Measurements from ENCODE around the gene CEP57. TPM values are rescaled to one million over a fixed set of nuclear protein-coding genes. Genes with fewer than 3 reads are reported as not detected.

Gene CEP57
- total RNA-seq, 1 experiment from 2014 or later = 125 TPM

GRCh38 chr11:95760941-95761340, 29.4 kb upstream of the CEP57 start:
- CTCF ChIA-PET = interaction anchor here (0.8 to 1.5 kb wide), 2 partner anchors 606 to 694 kb away, joined by 3 to 4 read pairs; no protein-coding TSS in a partner anchor
- intact Hi-C loops (cut with micrococcal nuclease; ENCODE audit: unreplicated experiment) = loop anchor here (10.0 kb wide), 1 partner anchor 476 kb away; no protein-coding TSS in a partner anchor
- Mint-ChIP-seq H3K4me1 (ENCODE audit: low read depth, unreplicated experiment) (no peaks in the 10 kb centered on the region), H3K27me3 (ENCODE audit: insufficient read depth, unreplicated experiment) (peaks cover 12% of the 10 kb centered on the region), H3K4me3 (ENCODE audit: unreplicated experiment) (no peak overlapping the region), H3K27ac (ENCODE audit: unreplicated experiment) (no peak overlapping the region), H3K9me3 (ENCODE audit: unreplicated experiment) (peaks cover 10% of the 10 kb centered on the region), H3K36me3 (ENCODE audit: insufficient read depth, unreplicated experiment) (no peaks in the 10 kb centered on the region)
- Histone ChIP-seq H3K4me3 (ENCODE audit: low read depth, low read length) (no peak overlapping the region), H3K4me1 (no peaks in the 10 kb centered on the region), H3K9me3 (no peaks in the 10 kb centered on the region), H3K36me3 (ENCODE audit: control insufficient read depth, insufficient read depth, low read length) (no peaks in the 10 kb centered on the region), H3K27me3 (replicated peaks; ENCODE audit: control insufficient read depth, insufficient read depth, low read length) (no peaks in the 10 kb centered on the region)
- no peak for DNase-seq
- TF ChIP-seq, protein P1, sequence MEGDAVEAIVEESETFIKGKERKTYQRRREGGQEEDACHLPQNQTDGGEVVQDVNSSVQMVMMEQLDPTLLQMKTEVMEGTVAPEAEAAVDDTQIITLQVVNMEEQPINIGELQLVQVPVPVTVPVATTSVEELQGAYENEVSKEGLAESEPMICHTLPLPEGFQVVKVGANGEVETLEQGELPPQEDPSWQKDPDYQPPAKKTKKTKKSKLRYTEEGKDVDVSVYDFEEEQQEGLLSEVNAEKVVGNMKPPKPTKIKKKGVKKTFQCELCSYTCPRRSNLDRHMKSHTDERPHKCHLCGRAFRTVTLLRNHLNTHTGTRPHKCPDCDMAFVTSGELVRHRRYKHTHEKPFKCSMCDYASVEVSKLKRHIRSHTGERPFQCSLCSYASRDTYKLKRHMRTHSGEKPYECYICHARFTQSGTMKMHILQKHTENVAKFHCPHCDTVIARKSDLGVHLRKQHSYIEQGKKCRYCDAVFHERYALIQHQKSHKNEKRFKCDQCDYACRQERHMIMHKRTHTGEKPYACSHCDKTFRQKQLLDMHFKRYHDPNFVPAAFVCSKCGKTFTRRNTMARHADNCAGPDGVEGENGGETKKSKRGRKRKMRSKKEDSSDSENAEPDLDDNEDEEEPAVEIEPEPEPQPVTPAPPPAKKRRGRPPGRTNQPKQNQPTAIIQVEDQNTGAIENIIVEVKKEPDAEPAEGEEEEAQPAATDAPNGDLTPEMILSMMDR (IDR thresholded peaks at IDR 0.05; ENCODE audit: insufficient read depth in 1 of 2, low read depth in 1 of 2, low read length in 1 of 2, severe bottlenecking in 1 of 2, unreplicated experiment in 1 of 2) = no peak
- POLR2A ChIA-PET = interaction anchor here (0.5 kb wide), 1 partner anchor 68 kb away, joined by 3 read pairs; no protein-coding TSS in a partner anchor
- no TSS peak for BruUV-seq (replicated peaks)

DNA sequence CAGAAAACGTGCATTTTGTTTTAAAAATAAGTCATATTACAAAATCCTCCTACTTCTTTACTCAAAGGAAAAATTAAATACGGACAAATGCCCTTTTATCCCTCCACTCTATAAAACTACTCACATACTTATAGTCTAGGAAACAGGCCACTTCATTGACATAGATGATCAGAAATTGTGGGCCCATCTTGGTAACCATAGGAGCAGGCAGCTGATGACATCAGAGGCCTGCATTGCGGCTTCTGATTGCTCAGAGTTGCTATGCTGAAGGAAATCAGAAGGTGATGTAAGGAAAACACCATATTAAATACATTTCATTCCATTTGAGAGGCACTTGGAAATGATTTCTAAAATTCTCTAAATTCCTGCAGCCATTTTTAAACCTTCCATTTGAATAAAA, 27.8 kb upstream of the CEP57 start:
- Mint-ChIP-seq H3K27me3 (ENCODE audit: insufficient read depth, unreplicated experiment) (peaks cover 12% of the 10 kb centered on the region), H3K36me3 (ENCODE audit: insufficient read depth, unreplicated experiment) (no peaks in the 10 kb centered on the region), H3K4me3 (ENCODE audit: unreplicated experiment) (no peak overlapping the region), H3K9me3 (ENCODE audit: unreplicated experiment) (peaks cover 10% of the 10 kb centered on the region), H3K27ac (ENCODE audit: unreplicated experiment) (no peak overlapping the region), H3K4me1 (ENCODE audit: low read depth, unreplicated experiment) (no peaks in the 10 kb centered on the region)
- no peak overlapping the region for H3K4me3 ChIP-seq (ENCODE audit: low read depth, low read length)
- no peaks in the 10 kb centered on the region for H3K36me3 ChIP-seq (ENCODE audit: control insufficient read depth, insufficient read depth, low read length)
- intact Hi-C loops (cut with micrococcal nuclease; ENCODE audit: unreplicated experiment) = loop anchor here (2.0 to 10.0 kb wide), 2 partner anchors 218 to 478 kb away; no protein-coding TSS in a partner anchor
- BruUV-seq (replicated peaks) = no TSS peak
- no peak for DNase-seq
- no peaks in the 10 kb centered on the region for H3K4me1 ChIP-seq
- POLR2A ChIA-PET = no interaction called here
- no peaks in the 10 kb centered on the region for H3K27me3 ChIP-seq (replicated peaks; ENCODE audit: control insufficient read depth, insufficient read depth, low read length)
- TF ChIP-seq, protein P1 (IDR thresholded peaks at IDR 0.05; ENCODE audit: insufficient read depth in 1 of 2, low read depth in 1 of 2, low read length in 1 of 2, severe bottlenecking in 1 of 2, unreplicated experiment in 1 of 2) = no peak
- no peaks in the 10 kb centered on the region for H3K9me3 ChIP-seq
- CTCF ChIA-PET = interaction anchor here (1.4 to 1.5 kb wide), 2 partner anchors 608 to 695 kb away, joined by 3 to 5 read pairs; no protein-coding TSS in a partner anchor

- no peaks in the 10 kb centered on the region for H3K27me3 ChIP-seq (replicated peaks; ENCODE audit: control insufficient read depth, insufficient read depth, low read length)
- H3K9me3 ChIP-seq = no peaks in the 10 kb centered on the region
- H3K9me3 Mint-ChIP-seq (ENCODE audit: unreplicated experiment) = peaks cover 1% of the 10 kb centered on the region
- H3K4me1 Mint-ChIP-seq (ENCODE audit: low read depth, unreplicated experiment) = peaks cover 6% of the 10 kb centered on the region
- CTCF ChIA-PET = interaction anchor here (1.3 kb wide), 1 partner anchor 612 kb away, joined by 4 read pairs; no protein-coding TSS in a partner anchor
- no peaks in the 10 kb centered on the region for H3K36me3 Mint-ChIP-seq (ENCODE audit: insufficient read depth, unreplicated experiment)
- H3K27me3 Mint-ChIP-seq (ENCODE audit: insufficient read depth, unreplicated experiment) = peaks cover 8% of the 10 kb centered on the region
- no peak overlapping the region for H3K4me3 Mint-ChIP-seq (ENCODE audit: unreplicated experiment)
- POLR2A ChIA-PET = no interaction called here
- H3K4me3 ChIP-seq (ENCODE audit: low read depth, low read length) = no peak overlapping the region
- TF ChIP-seq, protein P1 (IDR thresholded peaks at IDR 0.05; ENCODE audit: insufficient read depth in 1 of 2, low read depth in 1 of 2, low read length in 1 of 2, severe bottlenecking in 1 of 2, unreplicated experiment in 1 of 2) = peak; percentile 56 to 91
- no TSS peak for BruUV-seq (replicated peaks)
- peaks cover 7% of the 10 kb centered on the region; the same call in 1 of the 2 replicates for H3K4me1 ChIP-seq
- peak in 1 of 2 experiments; percentile 56 for DNase-seq
- intact Hi-C loops (cut with micrococcal nuclease; ENCODE audit: unreplicated experiment) = loop anchor here (1.0 to 10.0 kb wide), 8 partner anchors 56 to 662 kb away; partner anchors contain the start of gene SESN3
- no peaks in the 10 kb centered on the region; the same call in 1 of the 2 replicates for H3K36me3 ChIP-seq (ENCODE audit: control insufficient read depth, insufficient read depth, low read length)
- no peak overlapping the region for H3K27ac Mint-ChIP-seq (ENCODE audit: unreplicated experiment)
These were observed 25.9 kb upstream of the CEP57 start for GRCh38 chr11:95764267-95764898.

Data from Caco-2 (cell line).